Smooth muscle cell (in vitro differentiated cells): ENCODE data around the gene ARRDC1. TPM values are rescaled to one million over a fixed set of nuclear protein-coding genes. Genes with fewer than 3 reads are reported as not detected.
"Not testable (repeated sequence)": the region's sequence is repeated elsewhere in the genome, so short reads cannot be mapped to it uniquely, and the experiment has no call there.

Experiments
- DNase-seq: peaks from one replicate; lab custom pipeline; 2025; ENCODE audit not compliant: unreplicated experiment; lab: John Stamatoyannopoulos, UW
- H2AFZ ChIP-seq: fragments of 200-600 bp; sonication (generic); 2 replicates; pipeline ENCODE4 v1.6.0; 2016; ENCODE audit warnings: antibody characterized with exemption, low read depth, mild to moderate bottlenecking
- H3F3A ChIP-seq: fragments of 200-600 bp; sonication (generic); 2 replicates; pipeline ENCODE4 v1.6.0; 2017; ENCODE audit warnings: antibody characterized with exemption, low read depth
- H3K27ac ChIP-seq: fragments of 200-600 bp; sonication (generic); 2 replicates; pipeline ENCODE4 v1.5.1; 2016; ENCODE audit warnings: low read depth, mild to moderate bottlenecking
- H3K27me3 ChIP-seq: fragments of 200-600 bp; sonication (generic); 2 replicates; pipeline ENCODE4 v1.6.1; 2016; ENCODE audit warnings: low read depth, mild to moderate bottlenecking
- H3K36me3 ChIP-seq: fragments of 200-600 bp; sonication (generic); 2 replicates; pipeline ENCODE4 v1.5.1; 2016; ENCODE audit warnings: low read depth
- H3K4me1 ChIP-seq: fragments of 200-600 bp; sonication (generic); 2 replicates; pipeline ENCODE4 v1.5.1; 2016; ENCODE audit warnings: low read depth
- H3K4me2 ChIP-seq: fragments of 200-600 bp; sonication (generic); 2 replicates; pipeline ENCODE4 v1.6.0; 2016; ENCODE audit warnings: mild to moderate bottlenecking
- H3K4me3 ChIP-seq: fragments of 200-600 bp; sonication (generic); 2 replicates; pipeline ENCODE4 v1.5.1; 2016; ENCODE audit warnings: mild to moderate bottlenecking
- H3K79me2 ChIP-seq: fragments of 200-600 bp; sonication (generic); 2 replicates; pipeline ENCODE4 v1.6.0; 2016; ENCODE audit warnings: low read depth, mild to moderate bottlenecking
- H3K9ac ChIP-seq: fragments of 200-600 bp; sonication (generic); 2 replicates; pipeline ENCODE4 v1.6.0; 2016; ENCODE audit warnings: low read depth
- H3K9me3 ChIP-seq: fragments of 200-600 bp; sonication (generic); replicated peaks from 2 replicates; pipeline ENCODE4 v1.5.1; 2016; ENCODE audit warnings: low read depth
- H4K20me1 ChIP-seq: fragments of 200-600 bp; sonication (generic); 2 replicates; pipeline ENCODE4 v1.6.0; 2016; ENCODE audit warnings: low read depth
- CTCF ChIP-seq: fragments of 200-600 bp; sonication (generic); IDR thresholded peaks from 2 replicates; pipeline ENCODE4 v1.5.1; 2017; ENCODE audit warnings: borderline replicate concordance, mild to moderate bottlenecking, antibody characterized with exemption; ENCODE audit not compliant: insufficient read depth, poor library complexity, severe bottlenecking
- WGBS: methylation state at CpG from one replicate; pipeline ENCODE4 v1.1.7; 2016; ENCODE audit warnings: low lambda C conversion rate; 5-methylcytosine and 5-hydroxymethylcytosine counted together
- polyA plus RNA-seq: library from polyadenylated mRNA; unstranded; fragments of >200 nt; fragmentation: Nextera tagmentation; extraction: Ambion mirVana; gene quantifications from 2 replicates; pipeline ENCODE4 v1.2.1, GENCODE V29; 2016
- total RNA-seq: library from RNA; depleted of rRNA; stranded (reverse); fragments of >200 nt; gene quantifications from 2 replicates; pipeline ENCODE4 v1.2.3, GENCODE V29; 2014

The ARRDC1 gene
- total and polyA plus RNA-seq, 2 experiments from 2014 or later = 16.7 to 18.7 TPM

DNA sequence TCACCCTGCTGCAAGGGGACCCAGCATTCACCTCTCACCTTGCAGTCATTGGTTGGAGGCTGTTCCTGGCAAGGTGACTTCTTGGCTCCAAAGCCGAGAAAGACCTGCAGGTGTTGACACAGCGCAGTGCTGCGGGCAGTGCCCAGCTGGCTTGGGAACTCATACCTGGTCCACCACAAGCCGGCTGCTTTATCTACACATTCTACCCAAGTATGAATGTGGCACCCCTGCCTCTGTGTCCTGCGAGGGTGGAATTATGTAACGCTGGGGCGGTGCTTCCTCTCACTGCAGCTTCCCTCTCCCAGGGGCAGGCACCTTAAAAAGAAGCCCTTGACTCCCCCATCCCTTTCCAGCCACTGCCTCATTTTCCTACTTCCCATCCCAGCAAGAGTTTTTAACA is 12.7 kb upstream of the ARRDC1 start:
- no peak for DNase-seq
- no peaks in the 10 kb centered on the region for H3K9me3 ChIP-seq
- no peak overlapping the region for H3K4me3 ChIP-seq
- H3K36me3 ChIP-seq = no peaks in the 10 kb centered on the region
- 94% methylated on average over 7 of the region's 7 CpGs for WGBS
- H3K9ac ChIP-seq = no peak overlapping the region
- TF ChIP-seq CTCF = no peak
- peaks cover 16% of the 10 kb centered on the region for H3K79me2 ChIP-seq
- no peak overlapping the region for H2AFZ ChIP-seq
- H4K20me1 ChIP-seq = peaks cover 11% of the 10 kb centered on the region
- H3K4me2 ChIP-seq = no peak overlapping the region
- H3K4me1 ChIP-seq = peaks cover 9% of the 10 kb centered on the region
- no peak overlapping the region for H3K27ac ChIP-seq
- no peaks in the 10 kb centered on the region for H3F3A ChIP-seq
- no peaks in the 10 kb centered on the region for H3K27me3 ChIP-seq

DNA sequence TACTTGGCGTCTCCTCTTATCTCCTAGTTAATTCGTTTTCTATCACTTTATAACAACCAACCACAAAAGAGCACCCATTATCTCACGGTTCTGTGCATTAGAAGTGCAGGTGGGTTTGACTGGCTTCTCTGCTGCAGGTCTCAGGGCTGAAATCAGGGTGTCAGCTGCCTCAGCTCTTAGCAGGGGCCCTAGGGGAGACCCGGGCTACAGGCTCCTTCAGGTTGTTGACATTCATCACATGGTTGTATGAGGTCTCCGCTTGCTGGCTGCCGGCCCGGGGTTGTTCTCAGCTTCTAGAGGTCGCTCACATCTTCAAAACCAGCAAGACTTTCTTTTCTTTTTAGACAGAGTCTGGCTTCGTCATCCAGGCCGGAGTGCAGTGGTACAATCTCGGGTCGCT is 12.3 kb upstream of the ARRDC1 start:
- H3K79me2 ChIP-seq = peaks cover 16% of the 10 kb centered on the region
- DNase-seq = no peak
- H3K4me1 ChIP-seq = peaks cover 9% of the 10 kb centered on the region
- H3F3A ChIP-seq = no peaks in the 10 kb centered on the region
- no peak overlapping the region for H3K4me3 ChIP-seq
- no peak overlapping the region for H3K9ac ChIP-seq
- no peaks in the 10 kb centered on the region for H3K9me3 ChIP-seq
- no peaks in the 10 kb centered on the region for H3K27me3 ChIP-seq
- WGBS = 93% methylated on average over 12 of the region's 12 CpGs
- H3K4me2 ChIP-seq = no peak overlapping the region
- no peak overlapping the region for H3K27ac ChIP-seq
- H4K20me1 ChIP-seq = peaks cover 11% of the 10 kb centered on the region
- no peak overlapping the region for H2AFZ ChIP-seq
- no peak for TF ChIP-seq CTCF
- H3K36me3 ChIP-seq = no peaks in the 10 kb centered on the region

- not testable (repeated sequence) for H3K79me2 ChIP-seq, H2AFZ ChIP-seq, H3K9me3 ChIP-seq, H3K4me2 ChIP-seq, DNase-seq, H3K9ac ChIP-seq, H4K20me1 ChIP-seq, H3K4me3 ChIP-seq, H3K36me3 ChIP-seq, H3K27ac ChIP-seq, H3K27me3 ChIP-seq, H3F3A ChIP-seq, H3K4me1 ChIP-seq
- WGBS = 94% methylated on average over 7 of the region's 7 CpGs
Observed at GRCh38 chr9:137596577-137596976, 8.9 kb upstream of the ARRDC1 start.

DNA sequence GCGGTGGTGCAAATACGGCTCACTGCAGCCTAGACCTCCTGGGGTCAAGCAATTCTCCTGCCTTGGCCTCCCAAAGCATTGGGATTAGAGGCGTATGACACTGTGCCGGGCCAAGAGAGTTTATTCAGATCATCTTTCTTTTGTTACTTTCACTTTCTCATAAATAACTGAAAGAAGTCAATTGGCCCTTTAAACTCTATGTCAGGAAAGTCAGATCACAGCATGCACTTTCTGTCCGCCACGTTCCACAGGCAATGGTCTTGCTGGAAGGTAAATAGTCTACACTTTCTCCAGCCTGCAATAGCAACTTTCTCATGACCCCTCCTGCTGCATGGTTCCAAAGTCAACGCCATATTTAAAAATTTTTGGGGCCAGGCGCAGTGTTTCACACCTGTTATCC is 6.5 kb upstream of the ARRDC1 start:
- H3K4me2 ChIP-seq = no peak overlapping the region
- no peak overlapping the region for H3K4me3 ChIP-seq
- 89% methylated on average over 8 of the region's 8 CpGs for WGBS
- H3K79me2 ChIP-seq = no peaks in the 10 kb centered on the region
- TF ChIP-seq CTCF = no peak
- no peaks in the 10 kb centered on the region for H3K9me3 ChIP-seq
- H3K27ac ChIP-seq = no peak overlapping the region
- no peaks in the 10 kb centered on the region for H4K20me1 ChIP-seq
- no peaks in the 10 kb centered on the region for H3K4me1 ChIP-seq
- H3K9ac ChIP-seq = no peak overlapping the region
- no peaks in the 10 kb centered on the region for H3F3A ChIP-seq
- H3K27me3 ChIP-seq = no peaks in the 10 kb centered on the region
- DNase-seq = no peak
- H2AFZ ChIP-seq = no peak overlapping the region
- no peaks in the 10 kb centered on the region for H3K36me3 ChIP-seq
